HepG2 (cell line): ENCODE results near the gene HMCN2. TPM values are rescaled to one million over a fixed set of nuclear protein-coding genes. Genes with fewer than 3 reads are reported as not detected.

ENCODE experiments used
- ATAC-seq: fragments of 200-7000 bp; cut with Tn5 transposase; 3 replicates; pipeline ENCODE4 v1.9.1; 2020; ENCODE audit warnings: mild to moderate bottlenecking, moderate library complexity
- BruUV-seq: library from RNA; stranded (reverse); fragments of 400-500 nt; replicated peaks from 2 replicates; lab custom pipeline; 2021; lab: Mats Ljungman, UMichigan
- CTCF ChIA-PET: fragments of 300-600 bp; formaldehyde crosslinking; extraction: SDS; loops from one replicate; lab custom pipeline; 2021; ENCODE audit warnings: low total read pairs, inconsistent platforms, low intra/inter-chr PET ratio; lab: Yijun Ruan, JAX
- POLR2A ChIA-PET: fragments of 350-600 bp; sonication (Branson Sonifier 250); formaldehyde crosslinking; loops from one replicate; lab custom pipeline; 2020; ENCODE audit warnings: antibody characterized with exemption, inconsistent platforms; lab: Yijun Ruan, JAX
- DNase-seq: peaks from one replicate; pipeline ENCODE4 v3.0.0-alpha.2; 2015; ENCODE audit warnings: low spot score
- FAIRE-seq: peaks from 3 replicates; lab custom pipeline; 2011; peaks lifted over from hg19 to GRCh38; lab: Jason Lieb, UNC
- H2AFZ ChIP-seq: one replicate; pipeline ENCODE4 v1.6.1; 2011; ENCODE audit warnings: low read length, inconsistent platforms
- H3K27ac ChIP-seq: fragments of 300-600 bp; 3 replicates; pipeline ENCODE4 v1.8.0; 2011; ENCODE audit warnings: mixed run types, mild to moderate bottlenecking, mixed read lengths, low read length, inconsistent platforms; ENCODE audit not compliant: insufficient read depth; ENCODE audit errors: extremely low read length
- H3K27me3 ChIP-seq, 2 experiments: fragments of 200-600 bp in 1 of 2; 2 replicates in 1 of 2; 3 replicates in 1 of 2; pipeline versions ENCODE4 v1.6.0 to v1.8.0; 2011; ENCODE audit warnings: low read length in 2 of 2, mild to moderate bottlenecking in 2 of 2, moderate library complexity in 2 of 2, inconsistent platforms in 1 of 2; ENCODE audit not compliant: insufficient read depth in 2 of 2, control insufficient read depth in 1 of 2
- H3K36me3 ChIP-seq, 2 experiments: fragments of 200-600 bp in 1 of 2; replicated peaks in 1 of 2; 2 replicates in 1 of 2; 3 replicates in 1 of 2; pipeline versions ENCODE4 v1.5.1 to v1.8.0; 2011; ENCODE audit warnings: low read length in 2 of 2, inconsistent platforms in 1 of 2; ENCODE audit not compliant: insufficient read depth in 2 of 2, control insufficient read depth in 1 of 2
- H3K4me1 ChIP-seq: 2 replicates; pipeline ENCODE4 v1.5.1; 2012; ENCODE audit warnings: low read length, inconsistent platforms; ENCODE audit not compliant: insufficient read depth
- H3K4me2 ChIP-seq: 2 replicates; pipeline ENCODE4 v1.6.0; 2011; ENCODE audit warnings: low read depth, low read length, inconsistent platforms
- H3K4me3 ChIP-seq, 3 experiments: fragments of 200-600 bp in 1 of 3; sonication (generic), shearing (Covaris generic) in 1 of 3; replicated peaks in 1 of 3; 2 replicates each; pipeline ENCODE4 v1.5.1; 2011 to 2016; ENCODE audit warnings: low read length in 3 of 3, inconsistent platforms in 2 of 3, low read depth in 2 of 3, mild to moderate bottlenecking in 2 of 3, control low read depth in 1 of 3, mixed read lengths in 1 of 3; ENCODE audit not compliant: insufficient read depth in 1 of 3
- H3K79me2 ChIP-seq: one replicate; pipeline ENCODE4 v1.6.1; 2011; ENCODE audit warnings: low read length, inconsistent platforms; ENCODE audit not compliant: insufficient read depth
- H3K9ac ChIP-seq: 2 replicates; pipeline ENCODE4 v1.6.0; 2011; ENCODE audit warnings: mild to moderate bottlenecking, low read depth, low read length, inconsistent platforms; ENCODE audit not compliant: insufficient read depth
- H3K9me3 ChIP-seq: 2 replicates; pipeline ENCODE4 v1.5.1; 2012; ENCODE audit warnings: mild to moderate bottlenecking, low read length
- H4K20me1 ChIP-seq: 2 replicates; pipeline ENCODE4 v1.6.0; 2011; ENCODE audit warnings: inconsistent platforms, mild to moderate bottlenecking, low read length, moderate library complexity; ENCODE audit not compliant: insufficient read depth
- POLR2AphosphoS2 ChIP-seq: IDR thresholded peaks from 2 replicates; pipeline ENCODE4 v1.6.1; 2011; ENCODE audit warnings: low read depth, low read length, improper control_type of control experiment
- TBP ChIP-seq: sonication (generic); formaldehyde crosslinking; IDR thresholded peaks from 2 replicates; pipeline ENCODE4 v1.5.0; 2020; ENCODE audit warnings: missing genetic modification reagents
- ZBTB40 ChIP-seq, 2 experiments: fragments of 450-650 bp in 1 of 2; sonication (generic) in 1 of 2; formaldehyde crosslinking in 1 of 2; IDR thresholded peaks; 2 replicates each; pipeline versions ENCODE4 v1.6.1 to v1.8.0; 2016 to 2022; ENCODE audit warnings: antibody characterized with exemption in 1 of 2, mild to moderate bottlenecking in 1 of 2, missing genetic modification reagents in 1 of 2
- ZNF629 ChIP-seq: sonication (generic); formaldehyde crosslinking; conservative IDR thresholded peaks from 2 replicates; pipeline ENCODE4 v1.5.0; 2020; ENCODE audit warnings: missing genetic modification reagents
- WGBS: methylation state at CpG from one replicate; pipeline ENCODE4 v1.1.6; 2017; ENCODE audit warnings: low lambda C conversion rate; 5-methylcytosine and 5-hydroxymethylcytosine counted together
- in situ Hi-C: cut with HindIII; loops from 2 replicates; pipeline ENCODE4 v1.10.0; 2017; ENCODE audit warnings: low pct_unique_long_range_greater_than_20kb; ENCODE audit not compliant: extremely low pct_ligation_motif_present
- intact Hi-C: fragments of 100-400 bp; cut with micrococcal nuclease; formaldehyde crosslinking; loops from one replicate; pipeline ENCODE4 v1.10.0; 2022; ENCODE audit not compliant: unreplicated experiment
- polyA plus RNA-seq, 8 experiments: library from polyadenylated mRNA; depleted of rRNA in 3 of 8; stranded (reverse) in 7 of 8; unstranded in 1 of 8; fragments of >200 nt; fragmentation: Illumina TruSeq in 4 of 8; extraction: Trizol in 4 of 8; gene quantifications; 2 replicates each; pipeline versions ENCODE4 v1.2.1 to v1.2.3, GENCODE V29; 2011 to 2016; ENCODE audit warnings: low read depth in 4 of 8, missing spikeins in 1 of 8, mixed read lengths in 1 of 8; ENCODE audit not compliant: insufficient read depth in 1 of 8
- total RNA-seq, 5 experiments: library from RNA; depleted of rRNA; stranded (reverse); fragments of >200 nt; fragmentation: Illumina TruSeq; extraction: Trizol; gene quantifications; 2 replicates each; pipeline ENCODE4 v1.2.3, GENCODE V29; 2016; ENCODE audit warnings: low read depth in 1 of 5

HMCN2 gene
- total and polyA plus RNA-seq, 2 of the 13 experiments (the other 11 are each of a cell fraction or from before 2014, with no cell fraction given): 0.09 TPM; not detected in 1

GRCh38 chr9:130363755-130364404 is 98.3 kb downstream of the HMCN2 start:
- Histone ChIP-seq H3K79me2 (no peaks in the 10 kb centered on the region), H2AFZ (no peak overlapping the region), H3K27ac (no peak overlapping the region), H3K36me3 (no peaks in the 10 kb centered on the region), H3K9me3 (no peaks in the 10 kb centered on the region), H3K4me2 (no peak overlapping the region), H3K4me3 (no peak overlapping the region), H3K4me1 (no peaks in the 10 kb centered on the region), H3K27me3 (peaks cover 3 to 8% of the 10 kb centered on the region in 2 experiments; a peak in 2 of 5 replicates), H3K9ac (no peak overlapping the region), H4K20me1 (no peaks in the 10 kb centered on the region)
- no peak for DNase-seq
- BruUV-seq: no TSS peak
- 29% methylated on average over 9 of the region's 9 CpGs for WGBS
- ChIA-PET CTCF (no interaction called here), POLR2A (no interaction called here)
- TF ChIP-seq POLR2AphosphoS2: no peak
- no peak for TF ChIP-seq TBP (CRISPR knock-in tag)
- TF ChIP-seq ZNF629 (CRISPR knock-in tag): peak; percentile 62
- no peak for FAIRE-seq
- ATAC-seq: no peak
- in situ Hi-C loops: no loop called here
- intact Hi-C loops: no loop called here

- in situ Hi-C loops (no loop called here), intact Hi-C loops (no loop called here)
- Histone ChIP-seq H3K4me3 (no peak overlapping the region), H2AFZ (no peak overlapping the region), H3K79me2 (no peaks in the 10 kb centered on the region), H3K4me2 (no peak overlapping the region), H3K4me1 (no peaks in the 10 kb centered on the region), H3K27me3 (peaks cover 3 to 8% of the 10 kb centered on the region in 2 experiments; a peak in 2 of 5 replicates), H4K20me1 (no peaks in the 10 kb centered on the region), H3K36me3 (no peaks in the 10 kb centered on the region), H3K9ac (no peak overlapping the region), H3K27ac (no peak overlapping the region), H3K9me3 (no peaks in the 10 kb centered on the region)
- FAIRE-seq (no peak), ATAC-seq (no peak), DNase-seq (no peak)
- ChIA-PET POLR2A (no interaction called here), CTCF (no interaction called here)
- no TSS peak for BruUV-seq
- WGBS: 36% methylated on average over 4 of the region's 13 CpGs
- TF ChIP-seq ZBTB40 (IDR thresholded peaks at IDR 0.05) (no peak), ZBTB40 (CRISPR knock-in tag; IDR thresholded peaks at IDR 0.05) (no peak)
Observed at GRCh38 chr9:130364619-130365322, 99.2 kb downstream of the HMCN2 start.
